Chondrocyte (in vitro differentiated cells): ENCODE data around the gene PIAS2. TPM values are rescaled to one million over a fixed set of nuclear protein-coding genes. Genes with fewer than 3 reads are reported as not detected.

Source experiments
- DNase-seq: peaks from one replicate; pipeline ENCODE4 v3.0.0; 2021; ENCODE audit warnings: mixed read lengths, low spot score
- H3K27ac Mint-ChIP-seq: one replicate; pipeline ENCODE4 v1.8.0; 2021; ENCODE audit warnings: mild to moderate bottlenecking, moderate library complexity, mixed read lengths; ENCODE audit not compliant: unreplicated experiment
- H3K27me3 Mint-ChIP-seq: 2 replicates; pipeline ENCODE4 v1.8.0; 2021; ENCODE audit warnings: low read depth, mixed read lengths
- H3K36me3 Mint-ChIP-seq: 2 replicates; pipeline ENCODE4 v1.8.0; 2021; ENCODE audit warnings: low read depth, mixed read lengths
- H3K4me1 Mint-ChIP-seq: 2 replicates; pipeline ENCODE4 v1.8.0; 2021; ENCODE audit warnings: low read depth, mild to moderate bottlenecking, mixed read lengths
- H3K4me3 Mint-ChIP-seq: one replicate; pipeline ENCODE4 v1.8.0; 2021; ENCODE audit warnings: mild to moderate bottlenecking, moderate library complexity, mixed read lengths; ENCODE audit not compliant: unreplicated experiment
- H3K9me3 Mint-ChIP-seq: 2 replicates; pipeline ENCODE4 v1.8.0; 2021; ENCODE audit warnings: low read depth, mixed read lengths
- CTCF ChIP-seq: fragments of 200-600 bp; sonication (generic); IDR thresholded peaks from 2 replicates; pipeline ENCODE4 v1.5.0; 2021; ENCODE audit warnings: antibody characterized with exemption, mild to moderate bottlenecking, moderate library complexity
- total RNA-seq: library from RNA; stranded (reverse); gene quantifications from 3 replicates; pipeline ENCODE4 v1.2.1, GENCODE V29; 2021

PIAS2 gene
- total RNA-seq, 1 donor from 2014 or later, result 36.2 TPM

GRCh38 chr18:46793565-46793964, 123.7 kb downstream of the PIAS2 start:
- peak; percentile 10 for TF ChIP-seq CTCF
- DNase-seq, result no peak
- no peak overlapping the region for H3K4me3 Mint-ChIP-seq
- H3K27me3 Mint-ChIP-seq, result no peaks in the 10 kb centered on the region
- no peaks in the 10 kb centered on the region for H3K9me3 Mint-ChIP-seq
- no peak overlapping the region for H3K27ac Mint-ChIP-seq
- H3K4me1 Mint-ChIP-seq, result peaks cover 4% of the 10 kb centered on the region
- H3K36me3 Mint-ChIP-seq, result peaks cover 2% of the 10 kb centered on the region

GRCh38 chr18:46789088-46789487, 128.2 kb downstream of the PIAS2 start:
- Mint-ChIP-seq H3K9me3 (peaks cover 12% of the 10 kb centered on the region), H3K27ac (no peak overlapping the region), H3K4me3 (no peak overlapping the region), H3K27me3 (no peaks in the 10 kb centered on the region), H3K4me1 (no peaks in the 10 kb centered on the region), H3K36me3 (no peaks in the 10 kb centered on the region)
- TF ChIP-seq CTCF, result no peak
- DNase-seq, result no peak

GRCh38 chr18:46787674-46788073, 129.6 kb downstream of the PIAS2 start:
- no peaks in the 10 kb centered on the region for H3K36me3 Mint-ChIP-seq
- no peak overlapping the region for H3K27ac Mint-ChIP-seq
- DNase-seq, result no peak
- no peaks in the 10 kb centered on the region for H3K27me3 Mint-ChIP-seq
- TF ChIP-seq CTCF, result no peak
- H3K4me1 Mint-ChIP-seq, result no peaks in the 10 kb centered on the region
- H3K4me3 Mint-ChIP-seq, result no peak overlapping the region
- peaks cover 12% of the 10 kb centered on the region for H3K9me3 Mint-ChIP-seq

- no peaks in the 10 kb centered on the region for H3K27me3 Mint-ChIP-seq
- peaks cover 12% of the 10 kb centered on the region for H3K4me1 Mint-ChIP-seq
- no peak for TF ChIP-seq CTCF
- no peaks in the 10 kb centered on the region for H3K9me3 Mint-ChIP-seq
- H3K4me3 Mint-ChIP-seq, result no peak overlapping the region
- no peak overlapping the region for H3K27ac Mint-ChIP-seq
- no peak for DNase-seq
- H3K36me3 Mint-ChIP-seq, result no peaks in the 10 kb centered on the region
Measured at GRCh38 chr18:46772357-46772756, 144.9 kb downstream of the PIAS2 start.

GRCh38 chr18:46771141-46771540, 146.2 kb downstream of the PIAS2 start:
- H3K27ac Mint-ChIP-seq, result no peak overlapping the region
- peaks cover 2% of the 10 kb centered on the region for H3K27me3 Mint-ChIP-seq
- H3K4me3 Mint-ChIP-seq, result no peak overlapping the region

More at GRCh38 chr18:46771141-46771540, 146.2 kb downstream of the PIAS2 start:
- TF ChIP-seq CTCF, result no peak
- DNase-seq, result no peak
- H3K4me1 Mint-ChIP-seq, result peaks cover 12% of the 10 kb centered on the region
- no peaks in the 10 kb centered on the region for H3K36me3 Mint-ChIP-seq
- H3K9me3 Mint-ChIP-seq, result no peaks in the 10 kb centered on the region
